Esophagus muscularis mucosa (tissue), 4 donors: Measurements from ENCODE around the gene RAD18.

Source experiments
- CTCF ChIP-seq, 3 experiments: fragments of 200-600 bp in 2 of 3; fragments of 450-650 bp in 1 of 3; sonication (generic) in 2 of 3; IDR thresholded peaks; one replicate each; pipeline ENCODE4 v1.5.1; 2017 to 2019; ENCODE audit warnings: antibody characterized with exemption in 3 of 3, mild to moderate bottlenecking in 2 of 3, moderate library complexity in 1 of 3
- EP300 ChIP-seq: sonication (generic); formaldehyde crosslinking; IDR thresholded peaks from one replicate; pipeline ENCODE4 v1.6.1; 2017; ENCODE audit warnings: antibody characterized with exemption
- POLR2A ChIP-seq: fragments of 450-650 bp; IDR thresholded peaks from one replicate; pipeline ENCODE4 v1.6.1; 2017; ENCODE audit warnings: antibody characterized with exemption, moderate library complexity, mild to moderate bottlenecking, low read depth
- POLR2AphosphoS5 ChIP-seq, 2 donors: sonication (generic); formaldehyde crosslinking; IDR thresholded peaks; one replicate each; pipeline ENCODE4 v1.6.1; 2017; ENCODE audit warnings: antibody characterized with exemption in 2 of 2

GRCh38 chr3:8852511-8852910, 110.8 kb downstream of the RAD18 start:
- TF ChIP-seq CTCF (IDR thresholded peaks at IDR 0.05): no peak
- no peak for TF ChIP-seq POLR2A
- no peak for TF ChIP-seq EP300
- no peak for TF ChIP-seq POLR2AphosphoS5 (IDR thresholded peaks at IDR 0.05)
